Globus pallidus (tissue), 1 donor: Measurements from ENCODE around the gene ITPR1.
"Not testable (repeated sequence)": the region's sequence is repeated elsewhere in the genome, so short reads cannot be mapped to it uniquely, and the experiment has no call there.

Experiments
- DNase-seq: peaks from one replicate; pipeline ENCODE4 v3.0.0-alpha.2; 2015; ENCODE audit warnings: low spot score

Gene ITPR1

DNA sequence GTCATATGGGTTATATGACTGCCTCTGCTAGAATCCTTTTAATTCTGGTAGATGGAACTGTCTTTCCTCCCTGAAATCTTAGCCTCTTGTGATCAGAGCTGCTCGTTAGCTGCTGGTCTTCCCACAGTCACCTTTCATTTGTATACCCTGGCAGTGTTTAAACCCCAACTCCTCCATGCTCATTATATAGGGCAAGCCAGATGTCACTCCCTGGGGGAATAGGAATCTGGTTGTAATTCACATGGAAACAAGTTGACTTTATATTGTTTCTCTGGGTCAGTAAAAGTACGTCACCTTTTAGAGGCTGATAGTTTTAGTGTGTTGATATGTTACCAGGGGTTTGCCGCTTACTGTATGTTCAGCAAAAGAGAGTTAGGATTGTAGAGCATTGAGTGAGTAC, 103.5 kb downstream of the ITPR1 start:
- no peak for DNase-seq

DNA sequence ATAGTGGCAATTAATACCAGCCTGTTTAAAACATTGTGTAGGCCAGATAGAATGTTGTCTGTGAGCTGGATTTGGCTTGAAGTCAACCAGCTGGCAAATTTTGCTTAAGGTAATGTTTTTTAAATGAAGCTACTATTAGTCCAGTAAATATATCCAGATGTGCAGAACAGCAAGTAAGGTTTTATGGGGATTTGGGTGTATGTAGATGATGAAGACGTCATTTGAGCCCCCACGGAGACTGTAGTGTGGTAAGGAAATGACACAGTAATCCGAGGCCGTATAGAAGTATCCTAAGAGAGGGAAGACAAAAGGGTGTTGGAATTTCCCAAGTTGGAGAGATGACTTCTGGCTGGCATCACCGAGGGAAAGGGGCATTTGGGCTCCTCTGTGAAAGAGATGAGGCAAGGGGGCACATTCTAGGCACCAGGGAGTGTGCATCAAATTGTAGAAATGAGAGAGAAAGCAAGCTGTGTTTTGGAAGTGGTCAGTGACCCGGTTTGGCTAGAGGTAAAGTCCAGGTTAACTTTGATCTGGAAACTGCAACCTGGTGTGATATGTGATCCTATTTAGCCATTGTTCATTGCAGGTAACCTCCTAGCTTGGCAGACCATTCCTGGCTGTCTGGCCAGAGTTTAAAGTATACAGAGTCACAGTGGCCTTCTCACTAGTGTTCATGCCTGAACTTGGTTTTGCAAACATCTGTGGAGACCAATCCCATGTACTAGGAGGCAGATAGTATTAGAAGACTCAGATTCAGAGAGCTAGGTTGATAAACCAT, 104.2 kb downstream of the ITPR1 start:
- DNase-seq = no peak

DNA sequence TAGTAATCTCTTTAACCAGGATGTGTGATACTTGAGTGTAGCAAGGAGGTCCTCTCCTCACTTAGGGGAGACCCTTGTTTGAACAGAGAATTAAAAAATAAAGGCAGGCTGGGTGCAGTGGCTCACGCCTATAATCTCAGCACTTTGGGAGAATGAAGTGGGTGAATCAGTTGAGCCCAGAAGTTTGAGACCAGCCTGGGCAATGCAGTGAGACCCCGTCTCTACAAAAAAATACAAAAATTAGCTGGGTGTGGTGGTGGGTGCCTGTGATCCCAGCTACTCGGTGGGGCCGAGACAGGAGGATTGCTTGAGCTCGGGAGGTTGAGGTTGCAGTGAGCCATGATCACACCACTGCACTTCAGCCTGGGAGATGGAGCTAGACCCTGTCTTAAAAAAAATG, 105.1 kb downstream of the ITPR1 start:
- not testable (repeated sequence) for DNase-seq

- DNase-seq = no peak
Measured at GRCh38 chr3:4599612-4600011, 106.5 kb downstream of the ITPR1 start.

- DNase-seq = no peak
Measured at GRCh38 chr3:4600493-4600892, 107.3 kb downstream of the ITPR1 start.

- no peak for DNase-seq
Measured at GRCh38 chr3:4601892-4602291, 108.7 kb downstream of the ITPR1 start.

DNA sequence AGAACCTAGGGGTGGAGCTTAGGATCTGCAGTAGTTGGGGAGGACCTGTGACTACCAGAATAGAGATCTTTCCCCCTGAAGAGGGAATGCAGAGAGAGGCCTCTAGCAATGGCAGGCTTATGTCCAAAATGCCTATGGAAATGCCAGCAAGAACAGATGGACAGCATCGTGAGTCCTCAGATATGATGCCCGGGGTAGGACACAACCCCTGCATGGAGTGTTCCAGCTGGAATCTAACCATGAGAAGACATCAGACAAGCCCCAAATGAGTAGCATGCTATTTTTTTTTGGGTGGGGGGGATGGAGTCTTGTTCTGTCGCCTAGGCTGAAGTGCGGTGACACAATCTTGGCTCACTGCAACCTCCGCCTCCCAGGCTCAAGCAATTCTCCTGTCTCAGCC, 111.5 kb downstream of the ITPR1 start:
- no peak for DNase-seq

- DNase-seq = no peak
Measured at GRCh38 chr3:4606911-4607310, 113.8 kb downstream of the ITPR1 start.

DNA sequence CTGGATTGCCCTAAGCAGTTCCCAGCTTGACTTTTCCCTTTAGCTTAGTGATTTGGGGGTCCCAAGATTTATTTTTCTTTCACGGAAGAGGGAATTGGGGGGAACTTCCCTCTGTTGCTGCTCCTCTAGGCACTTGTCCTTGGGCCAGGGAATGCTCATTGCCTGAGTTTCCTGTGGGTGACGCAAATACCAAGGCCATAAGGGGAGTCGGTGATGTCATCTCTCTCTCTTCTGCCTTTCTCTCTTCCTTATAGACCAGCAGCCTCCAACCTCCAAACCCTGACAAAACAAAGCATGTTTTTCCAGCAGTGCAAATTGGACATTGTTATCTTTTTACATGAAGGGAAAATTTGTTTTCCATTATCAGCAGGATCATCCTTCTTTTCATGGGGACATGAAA, 120.2 kb downstream of the ITPR1 start:
- no peak for DNase-seq

- DNase-seq = no peak
Measured at GRCh38 chr3:4614070-4614469, 120.9 kb downstream of the ITPR1 start.

- no peak for DNase-seq
Measured at GRCh38 chr3:4614927-4615326, 121.8 kb downstream of the ITPR1 start.

GRCh38 chr3:4615750-4616149, 122.6 kb downstream of the ITPR1 start:
- DNase-seq = no peak

GRCh38 chr3:4623421-4623999, 130.4 kb downstream of the ITPR1 start:
- no peak for DNase-seq

DNA sequence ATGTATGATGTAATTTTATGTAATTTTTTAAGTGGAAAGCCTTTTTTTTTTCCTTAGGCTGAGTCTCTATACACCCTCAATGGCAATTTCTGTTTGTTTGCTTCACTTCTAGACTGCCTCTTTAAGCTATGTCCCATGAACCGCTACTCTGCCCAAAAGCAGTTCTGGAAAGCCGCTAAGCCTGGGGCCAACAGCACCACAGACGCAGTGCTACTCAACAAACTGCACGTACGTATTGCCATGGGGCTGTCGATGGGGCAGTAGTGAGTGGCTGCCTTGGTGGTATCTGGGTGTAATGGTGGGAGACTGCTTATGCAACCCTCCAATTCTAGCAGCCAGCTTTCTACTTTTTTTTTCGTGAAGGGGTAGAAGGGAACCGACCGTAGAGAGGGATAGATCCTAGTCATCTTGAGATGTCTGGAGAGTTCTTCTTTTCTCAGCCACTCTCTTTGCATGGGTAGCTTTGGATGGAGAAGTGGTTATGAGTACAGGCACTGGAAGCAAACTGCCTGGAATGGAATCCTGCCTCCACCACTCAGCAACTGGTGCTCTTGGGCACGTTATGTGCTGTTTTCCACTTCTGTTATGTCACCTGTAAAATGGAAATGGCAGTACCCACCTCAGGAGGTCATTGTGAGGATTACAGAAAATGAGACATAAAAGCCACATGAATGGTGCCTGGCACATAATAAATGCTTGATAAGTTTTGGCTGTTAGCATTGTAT, 134.7 kb downstream of the ITPR1 start:
- DNase-seq = no peak

GRCh38 chr3:4629095-4630007, 136.2 kb downstream of the ITPR1 start:
- DNase-seq = no peak

DNA sequence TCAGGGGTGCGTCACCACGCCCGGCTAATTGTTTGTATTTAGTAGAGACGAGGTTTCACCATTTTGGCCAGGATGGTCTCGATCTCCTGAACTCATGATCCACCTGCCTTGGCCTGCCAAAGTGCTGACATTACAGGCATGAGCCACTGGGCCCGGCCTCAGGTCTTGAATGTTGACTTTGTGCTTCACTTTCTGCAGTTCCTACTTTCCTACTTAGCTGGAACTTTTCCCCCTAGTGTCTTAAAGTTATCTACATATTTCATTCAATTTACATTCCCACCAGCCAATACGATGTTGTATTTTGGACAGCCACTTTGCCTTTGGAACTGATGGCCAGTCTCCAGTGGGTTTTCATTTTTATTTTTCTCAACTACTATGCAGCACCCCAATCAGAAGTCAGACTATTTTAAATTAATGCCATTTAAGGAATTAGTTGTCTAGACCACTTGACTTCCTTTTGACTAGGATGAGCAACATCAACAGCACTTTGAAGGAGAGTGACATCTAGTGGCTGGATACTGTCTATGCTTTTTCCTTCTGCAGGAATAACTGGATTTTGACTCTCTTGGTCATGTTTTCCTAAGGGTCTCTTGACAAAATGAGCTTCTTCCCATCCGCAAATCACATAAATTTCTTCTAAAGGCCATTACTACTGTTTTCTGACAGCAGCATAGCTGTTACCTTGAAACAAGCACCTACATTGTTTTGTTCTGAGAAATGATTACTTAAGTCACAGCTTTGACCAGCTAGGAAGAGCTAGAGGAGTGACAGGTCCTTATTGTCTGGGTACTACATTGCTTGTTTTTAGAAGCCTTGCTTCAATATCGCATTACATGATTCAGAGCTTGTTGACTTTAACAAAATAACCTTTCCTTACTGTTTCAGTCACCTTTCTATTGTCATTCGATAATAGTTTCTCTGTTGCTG, 140.2 kb downstream of the ITPR1 start:
- peak; percentile 48 for DNase-seq

- no peak for DNase-seq
Measured at GRCh38 chr3:4634894-4635293, 141.7 kb downstream of the ITPR1 start.

DNA sequence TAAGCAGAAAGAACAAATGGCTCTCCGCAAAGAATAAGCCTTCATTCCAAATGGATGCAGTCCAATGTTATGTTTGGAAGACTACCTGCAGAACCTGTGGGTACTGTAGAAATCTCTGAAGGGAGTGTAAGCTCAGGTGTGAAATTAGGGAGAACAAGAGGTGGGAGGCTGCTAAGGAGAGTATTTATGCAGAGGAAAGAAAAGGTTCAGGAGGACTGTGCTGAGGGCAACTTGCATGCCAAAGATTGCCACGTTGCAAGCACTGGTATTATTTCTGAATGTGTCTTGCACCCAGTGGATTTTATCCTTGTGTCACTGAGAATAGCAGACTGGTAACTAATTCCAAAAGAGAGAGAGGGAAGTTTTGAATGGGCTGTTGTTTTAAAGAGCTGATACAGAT, 144.1 kb downstream of the ITPR1 start:
- DNase-seq = no peak

- DNase-seq = no peak
Measured at GRCh38 chr3:4641863-4642563, 148.9 kb downstream of the ITPR1 start.

DNA sequence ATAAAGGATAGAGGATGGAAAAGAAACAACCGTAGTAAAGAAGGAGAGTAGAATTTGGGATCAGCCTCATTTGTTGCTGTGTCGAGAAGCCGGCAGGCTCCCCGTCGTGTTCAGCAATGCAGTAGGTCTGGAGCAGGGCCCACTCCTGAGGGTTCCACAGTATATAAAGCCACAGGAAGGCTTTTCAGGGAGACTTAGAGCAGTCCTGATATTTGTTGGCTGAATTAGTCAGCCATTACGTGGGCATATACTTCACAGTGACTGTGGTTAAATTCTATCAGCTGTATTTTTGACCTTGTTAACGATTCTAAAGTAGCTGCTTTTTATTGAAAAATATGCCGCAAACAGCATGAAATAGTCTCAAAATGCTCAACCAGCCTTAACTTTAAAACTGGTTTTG, 149.5 kb downstream of the ITPR1 start:
- no peak for DNase-seq
